Naive thymus-derived CD8-positive, alpha-beta T cell (primary cell): ENCODE measurements around the gene GH2. TPM values are rescaled to one million over a fixed set of nuclear protein-coding genes. Genes with fewer than 3 reads are reported as not detected.

Experiments used
- ATAC-seq, 2 donors: fragments of 150-1000 bp; cut with Tn5 transposase in 1 of 2; sonication (Bioruptor Pico), chemical (Tn5 transposase) in 1 of 2; 1 replicate in 1 of 2; 2 replicates in 1 of 2; pipeline ENCODE4 v1.10.0; 2021; ENCODE audit warnings: mild to moderate bottlenecking in 2 of 2, moderate library complexity in 2 of 2
- POLR2A ChIA-PET: fragments of 350-600 bp; sonication (Branson Sonifier 250); formaldehyde crosslinking; loops from one replicate; lab custom pipeline; 2021; ENCODE audit warnings: antibody characterized with exemption; lab: Charles Lee
- DNase-seq, 10 donors: peaks; one replicate each; pipeline versions ENCODE4 v3.0.0 to v3.0.0-alpha.2; 2020 to 2022
- H3K27ac Mint-ChIP-seq, 10 donors: one replicate each; pipeline ENCODE4 v1.8.0; 2020 to 2022; ENCODE audit warnings: mild to moderate bottlenecking in 10 of 10, mixed read lengths in 10 of 10, moderate library complexity in 4 of 10, inconsistent platforms in 1 of 10
- H3K27me3 Mint-ChIP-seq, 5 donors: one replicate each; pipeline ENCODE4 v1.8.0; 2021 to 2022; ENCODE audit warnings: mixed read lengths in 5 of 5
- H3K36me3 Mint-ChIP-seq, 3 donors: one replicate each; pipeline ENCODE4 v1.8.0; 2020 to 2022; ENCODE audit warnings: mixed read lengths in 3 of 3, mild to moderate bottlenecking in 2 of 3, inconsistent platforms in 1 of 3
- H3K4me1 Mint-ChIP-seq, 4 donors: one replicate each; pipeline ENCODE4 v1.8.0; 2021 to 2022; ENCODE audit warnings: mixed read lengths in 4 of 4
- H3K4me3 Mint-ChIP-seq, 10 donors: one replicate each; pipeline ENCODE4 v1.8.0; 2020 to 2022; ENCODE audit warnings: mild to moderate bottlenecking in 10 of 10, mixed read lengths in 10 of 10, moderate library complexity in 6 of 10, inconsistent platforms in 1 of 10
- H3K9me3 Mint-ChIP-seq, 9 donors: one replicate each; pipeline ENCODE4 v1.8.0; 2020 to 2022; ENCODE audit warnings: mixed read lengths in 9 of 9, mild to moderate bottlenecking in 3 of 9, inconsistent platforms in 1 of 9, moderate library complexity in 1 of 9
- polyA plus RNA-seq, 3 donors: library from polyadenylated mRNA; unstranded; fragments of 300-500 nt; fragmentation: Illumina TruSeq; gene quantifications; one replicate each; pipeline ENCODE4 v1.2.3, GENCODE V29; 2021
- total RNA-seq, 8 experiments: library from RNA in 2 of 8; stranded (reverse) in 2 of 8; gene quantifications; one replicate each; pipeline ENCODE4 v1.2.3 and lab custom pipeline; 2021 to 2026

GH2 gene
- total and polyA plus RNA-seq, 5 experiments from 2014 or later: not detected

DNA sequence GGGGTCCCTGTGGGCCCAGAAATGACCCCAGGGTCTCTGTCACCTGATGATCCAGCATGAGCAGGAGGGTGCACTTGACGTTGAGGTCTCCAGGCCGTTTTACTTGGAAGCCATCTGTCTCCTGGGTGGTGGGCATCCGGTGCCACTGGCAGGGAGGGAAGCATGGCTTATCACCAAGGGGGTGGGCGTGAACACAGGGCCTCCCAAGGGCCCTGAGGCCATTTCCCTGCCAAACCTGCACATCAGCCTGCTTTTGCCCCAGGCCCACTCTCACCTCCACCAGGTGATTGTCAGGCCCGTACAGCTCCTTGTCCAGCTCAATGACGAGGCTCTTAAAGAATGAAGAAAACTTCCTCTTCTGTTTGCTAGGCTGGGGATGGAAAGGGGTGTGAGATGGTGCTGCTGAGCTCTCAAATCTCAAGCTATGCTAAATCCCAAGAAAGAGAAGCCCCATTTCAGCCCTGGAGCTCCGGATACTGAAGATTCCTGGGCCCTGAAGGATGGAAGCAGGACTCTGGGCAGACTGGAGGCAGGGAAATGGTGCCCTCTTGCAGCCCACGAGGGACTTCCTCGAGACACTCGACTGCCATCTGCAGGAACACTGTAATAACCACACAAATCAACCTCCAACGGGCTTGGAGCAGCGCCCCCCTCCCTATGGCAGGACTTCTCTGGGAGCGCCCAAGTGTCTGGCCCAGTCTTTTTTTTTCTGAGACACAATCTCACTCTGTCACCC is 47.1 kb downstream of the GH2 start:
- H3K36me3 Mint-ChIP-seq: peaks cover 0 to 75% (median 22%) of the 10 kb centered on the region in 3 donors
- DNase-seq (peak; percentile 35 to 79 (median 62)), ATAC-seq (peak; percentile 83 to 91)
- peak overlapping the region; percentile 48 to 93 (median 84) for H3K27ac Mint-ChIP-seq
- peak overlapping the region in 2 of 10 donors; percentile 15 to 51 for H3K4me3 Mint-ChIP-seq
- POLR2A ChIA-PET: interaction anchor here (0.8 to 15.6 kb wide), 8 partner anchors 4 to 136 kb away, joined by 3 to 205 read pairs (median 8); partner anchors contain the start of genes CCDC47, DDX42, FTSJ3 and LIMD2
- H3K27me3 Mint-ChIP-seq: no peaks in the 10 kb centered on the region
- H3K9me3 Mint-ChIP-seq: no peaks in the 10 kb centered on the region
- H3K4me1 Mint-ChIP-seq: peaks cover 31 to 78% (median 73%) of the 10 kb centered on the region in 4 donors

DNA sequence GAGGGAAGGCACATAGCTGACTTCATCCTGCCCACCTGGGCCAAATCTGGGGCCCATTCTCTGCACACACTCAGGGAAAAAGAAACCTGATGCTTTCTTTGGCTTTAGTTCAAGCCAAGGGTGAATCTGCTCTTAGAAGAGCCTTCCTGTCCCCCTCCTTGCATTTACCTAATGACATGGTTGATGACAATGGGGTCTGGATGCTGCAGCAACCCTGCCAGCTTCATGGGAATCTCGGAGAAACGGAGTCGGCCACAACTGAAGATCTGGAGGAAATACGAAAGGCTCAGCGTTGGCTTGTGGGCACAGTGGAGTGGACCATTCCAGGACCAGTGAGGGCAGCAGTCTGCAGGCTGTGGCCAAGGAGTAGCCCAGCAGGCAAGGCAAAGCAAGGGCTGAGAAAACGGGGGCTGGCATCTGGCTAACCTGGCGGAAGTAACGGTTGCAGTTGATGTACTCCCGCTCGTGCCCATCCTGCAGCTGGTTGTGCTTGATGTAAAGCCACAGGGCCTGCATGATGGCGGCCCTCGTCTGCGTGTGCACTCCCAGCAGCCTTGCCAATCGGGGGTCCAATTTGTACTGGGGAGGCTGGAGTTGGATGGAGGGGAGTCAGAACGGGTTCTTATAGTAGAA is 47.9 kb downstream of the GH2 start:
- DNase-seq (no peak), ATAC-seq (no peak)
- peak overlapping the region in 1 of 10 donors; percentile 20 for H3K4me3 Mint-ChIP-seq
- H3K9me3 Mint-ChIP-seq: no peaks in the 10 kb centered on the region
- peak overlapping the region in 7 of 10 donors; percentile 19 to 89 (median 71) for H3K27ac Mint-ChIP-seq
- POLR2A ChIA-PET: interaction anchor here (0.6 to 15.6 kb wide), 11 partner anchors 4 to 136 kb away, joined by 3 to 205 read pairs (median 6); partner anchors contain the start of genes CCDC47, DDX42, FTSJ3 and LIMD2
- H3K36me3 Mint-ChIP-seq: peaks cover 0 to 82% (median 25%) of the 10 kb centered on the region in 3 donors
- no peaks in the 10 kb centered on the region for H3K27me3 Mint-ChIP-seq
- H3K4me1 Mint-ChIP-seq: peaks cover 31 to 78% (median 73%) of the 10 kb centered on the region in 4 donors

DNA sequence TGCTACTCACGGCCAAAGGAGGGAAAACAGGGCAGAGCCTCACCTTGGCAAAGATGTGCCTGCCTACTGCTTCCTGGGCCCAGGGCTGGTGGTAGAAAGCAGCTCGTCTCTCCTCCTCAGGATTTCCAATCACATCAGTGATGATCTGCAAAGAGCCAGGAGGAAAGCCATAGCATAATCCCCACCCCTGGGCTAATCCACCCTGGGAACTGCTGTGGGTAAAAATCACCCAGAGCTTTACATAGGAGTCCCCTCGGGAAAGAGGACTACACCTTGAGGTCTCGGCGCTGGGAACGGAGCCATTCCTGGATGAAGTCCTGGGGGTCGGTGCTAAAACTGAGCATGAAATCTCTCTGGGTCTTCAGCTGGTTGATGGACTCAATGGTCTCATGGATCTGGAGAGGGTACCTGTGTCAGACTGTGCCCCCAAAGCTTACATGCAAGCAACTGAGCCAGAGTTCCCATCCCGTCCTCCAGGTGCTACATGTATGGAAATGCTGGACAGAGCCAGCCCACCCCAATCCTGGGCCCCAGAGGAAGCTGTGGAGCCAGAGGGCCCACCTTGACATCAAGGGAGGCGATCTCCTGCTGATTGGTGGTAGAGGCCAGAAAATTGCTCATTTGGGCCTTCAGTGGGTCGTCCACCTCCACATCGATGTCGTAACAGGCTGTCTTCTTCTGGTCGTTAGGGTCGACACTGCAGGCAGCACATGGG is 48.6 kb downstream of the GH2 start:
- Mint-ChIP-seq H3K36me3 (peaks cover 0 to 82% (median 25%) of the 10 kb centered on the region in 3 donors), H3K27ac (peak overlapping the region in 8 of 10 donors; percentile 24 to 98 (median 62)), H3K4me1 (peaks cover 34 to 78% (median 73%) of the 10 kb centered on the region in 4 donors), H3K9me3 (no peaks in the 10 kb centered on the region), H3K27me3 (no peaks in the 10 kb centered on the region), H3K4me3 (peak overlapping the region in 1 of 10 donors; percentile 20)
- no peak for ATAC-seq
- POLR2A ChIA-PET: interaction anchor here (0.6 to 10.4 kb wide), 6 partner anchors 7 to 136 kb away, joined by 3 to 177 read pairs (median 8); partner anchors contain the start of genes CCDC47, DDX42, LIMD2 and SMARCD2
- no peak for DNase-seq

DNA sequence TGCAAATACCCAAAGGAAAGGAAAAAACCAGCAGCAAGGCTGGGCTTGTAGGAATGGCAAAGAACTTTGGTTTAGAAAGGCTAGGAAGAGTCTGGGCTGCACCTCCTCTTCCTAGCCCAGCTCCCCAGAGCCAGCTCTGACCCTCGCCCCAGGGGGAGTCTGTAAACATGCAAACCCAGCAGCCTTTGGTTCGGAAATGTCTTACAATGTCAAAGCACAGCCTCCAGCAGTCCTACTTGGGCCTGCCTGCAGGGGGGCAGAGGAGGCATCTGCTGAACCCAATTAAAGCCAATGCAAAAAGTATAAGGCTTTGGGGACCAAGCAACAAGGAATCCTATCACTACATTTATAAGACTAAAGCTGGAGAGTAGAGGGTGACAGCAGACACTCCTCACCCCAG is 49.3 kb downstream of the GH2 start:
- DNase-seq (no peak), ATAC-seq (no peak)
- Mint-ChIP-seq H3K4me1 (peaks cover 35 to 81% (median 75%) of the 10 kb centered on the region in 4 donors), H3K4me3 (peak overlapping the region in 7 of 10 donors; percentile 16 to 81 (median 68)), H3K9me3 (no peaks in the 10 kb centered on the region), H3K27me3 (no peaks in the 10 kb centered on the region), H3K27ac (peak overlapping the region; percentile 33 to 98 (median 86)), H3K36me3 (peaks cover 0 to 80% (median 25%) of the 10 kb centered on the region in 3 donors)
- POLR2A ChIA-PET: interaction anchor here (1.0 to 10.4 kb wide), 3 partner anchors 7 to 135 kb away, joined by 3 to 177 read pairs (median 146); partner anchors contain the start of genes LIMD2 and SMARCD2

DNA sequence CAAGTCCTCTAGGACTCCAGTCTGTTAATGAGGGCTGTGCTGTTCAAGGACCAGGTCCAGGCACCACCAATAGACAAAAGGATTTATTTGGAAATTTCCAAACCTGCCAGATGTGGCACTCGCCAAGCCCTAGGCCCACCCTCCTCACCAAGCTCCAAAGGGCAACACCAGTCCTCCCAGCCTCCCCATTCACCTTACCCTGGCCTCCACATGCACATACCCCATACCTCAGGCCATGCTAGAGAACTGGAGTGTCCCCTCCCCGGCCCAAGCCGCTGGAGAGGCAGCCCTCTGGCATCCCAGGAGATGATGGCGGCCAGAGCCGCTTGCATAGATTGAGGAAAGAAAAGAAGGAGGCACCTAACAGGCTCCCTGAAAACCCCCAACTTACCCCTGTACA is 49.7 kb downstream of the GH2 start:
- Mint-ChIP-seq H3K36me3 (peaks cover 0 to 81% (median 27%) of the 10 kb centered on the region in 3 donors), H3K4me3 (peak overlapping the region in 9 of 10 donors; percentile 46 to 81 (median 69)), H3K27ac (peak overlapping the region; percentile 72 to 98 (median 86)), H3K9me3 (no peaks in the 10 kb centered on the region), H3K4me1 (peaks cover 38 to 82% (median 76%) of the 10 kb centered on the region in 4 donors), H3K27me3 (no peaks in the 10 kb centered on the region)
- no peak for ATAC-seq
- DNase-seq: no peak
- POLR2A ChIA-PET: interaction anchor here (1.4 to 10.4 kb wide), 4 partner anchors 8 to 134 kb away, joined by 5 to 177 read pairs (median 89); partner anchors contain the start of genes CCDC47, DDX42, LIMD2 and SMARCD2

DNA sequence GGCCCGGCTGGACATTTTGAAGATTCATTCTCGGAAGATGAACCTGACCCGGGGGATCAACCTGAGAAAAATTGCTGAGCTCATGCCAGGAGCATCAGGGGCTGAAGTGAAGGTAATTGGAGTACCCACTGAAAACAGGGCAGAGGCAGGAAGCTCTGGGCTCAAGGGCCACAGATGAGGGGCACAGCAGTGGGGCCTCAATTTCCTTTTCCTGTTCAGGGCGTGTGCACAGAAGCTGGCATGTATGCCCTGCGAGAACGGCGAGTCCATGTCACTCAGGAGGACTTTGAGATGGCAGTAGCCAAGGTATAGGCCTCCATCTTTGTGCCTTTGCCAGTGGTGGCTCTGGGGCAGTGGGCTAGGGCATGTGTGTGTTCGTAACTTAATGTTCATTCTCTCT is 50.2 kb downstream of the GH2 start:
- peak overlapping the region in 9 of 10 donors; percentile 46 to 81 (median 69) for H3K4me3 Mint-ChIP-seq
- H3K4me1 Mint-ChIP-seq: peaks cover 37 to 82% (median 77%) of the 10 kb centered on the region in 4 donors
- DNase-seq (peak in 1 of 10 donors; percentile 28), ATAC-seq (no peak)
- no peaks in the 10 kb centered on the region for H3K9me3 Mint-ChIP-seq
- POLR2A ChIA-PET: interaction anchor here (1.4 to 10.4 kb wide), 4 partner anchors 8 to 134 kb away, joined by 5 to 177 read pairs (median 89); partner anchors contain the start of genes CCDC47, DDX42, LIMD2 and SMARCD2
- peak overlapping the region; percentile 72 to 98 (median 86) for H3K27ac Mint-ChIP-seq
- H3K36me3 Mint-ChIP-seq: peaks cover 0 to 76% (median 27%) of the 10 kb centered on the region in 3 donors
- no peaks in the 10 kb centered on the region for H3K27me3 Mint-ChIP-seq

DNA sequence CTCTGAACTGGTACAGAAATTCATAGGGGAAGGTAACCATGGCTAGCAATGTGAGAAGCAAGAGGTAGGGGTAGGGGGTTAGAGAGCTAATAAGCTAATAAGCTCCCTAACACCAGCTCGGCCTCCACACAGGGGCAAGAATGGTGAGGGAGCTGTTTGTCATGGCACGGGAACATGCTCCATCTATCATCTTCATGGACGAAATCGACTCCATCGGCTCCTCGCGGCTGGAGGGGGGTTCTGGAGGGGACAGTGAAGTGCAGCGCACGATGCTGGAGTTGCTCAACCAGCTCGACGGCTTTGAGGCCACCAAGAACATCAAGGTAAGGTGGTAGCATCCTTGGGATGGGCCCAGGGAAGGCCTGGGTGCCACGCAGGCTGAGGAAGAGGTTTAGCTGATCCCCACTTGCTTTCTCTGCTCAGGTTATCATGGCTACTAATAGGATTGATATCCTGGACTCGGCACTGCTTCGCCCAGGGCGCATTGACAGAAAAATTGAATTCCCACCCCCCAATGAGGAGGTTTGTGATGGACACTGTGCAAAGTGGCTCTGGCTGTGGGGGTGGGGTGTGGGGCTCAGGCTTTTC is 50.7 kb downstream of the GH2 start:
- H3K36me3 Mint-ChIP-seq: peaks cover 0 to 73% (median 27%) of the 10 kb centered on the region in 3 donors
- peaks cover 37 to 87% (median 82%) of the 10 kb centered on the region in 4 donors for H3K4me1 Mint-ChIP-seq
- POLR2A ChIA-PET: interaction anchor here (0.6 to 10.4 kb wide), 7 partner anchors 9 to 402 kb away, joined by 3 to 177 read pairs (median 5); partner anchors contain the start of genes CCDC47, DDX42, LIMD2 and SMARCD2
- DNase-seq: no peak
- peak overlapping the region; percentile 72 to 98 (median 86) for H3K27ac Mint-ChIP-seq
- no peaks in the 10 kb centered on the region for H3K27me3 Mint-ChIP-seq
- no peak for ATAC-seq
- peak overlapping the region; percentile 21 to 81 (median 68) for H3K4me3 Mint-ChIP-seq
- H3K9me3 Mint-ChIP-seq: no peaks in the 10 kb centered on the region

DNA sequence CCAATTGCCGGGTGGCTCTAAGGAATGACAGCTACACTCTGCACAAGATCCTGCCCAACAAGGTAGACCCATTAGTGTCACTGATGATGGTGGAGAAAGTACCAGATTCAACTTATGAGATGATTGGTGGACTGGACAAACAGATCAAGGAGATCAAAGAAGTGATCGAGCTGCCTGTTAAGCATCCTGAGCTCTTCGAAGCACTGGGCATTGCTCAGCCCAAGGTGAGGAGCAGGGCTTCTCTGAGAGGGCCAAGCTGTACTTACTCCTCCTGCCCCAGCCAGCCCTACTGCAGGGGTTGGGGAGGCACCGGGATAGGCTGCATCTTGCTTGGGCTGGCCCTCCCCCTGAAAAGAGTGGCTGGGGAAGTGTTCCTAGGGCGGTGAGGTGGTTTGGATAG is 51.5 kb downstream of the GH2 start:
- DNase-seq: no peak
- POLR2A ChIA-PET: interaction anchor here (0.6 to 10.4 kb wide), 9 partner anchors 9 to 757 kb away, joined by 3 to 177 read pairs (median 5); partner anchors contain the start of genes CCDC47, DDX42, LIMD2 and SMARCD2

More for the DNA sequence above, 51.5 kb downstream of the GH2 start:
- Mint-ChIP-seq H3K27me3 (no peaks in the 10 kb centered on the region), H3K9me3 (no peaks in the 10 kb centered on the region), H3K27ac (peak overlapping the region; percentile 5 to 98 (median 86)), H3K4me1 (peaks cover 38 to 88% (median 85%) of the 10 kb centered on the region in 4 donors), H3K36me3 (peaks cover 0 to 72% (median 27%) of the 10 kb centered on the region in 3 donors), H3K4me3 (peak overlapping the region in 9 of 10 donors; percentile 18 to 81 (median 68))
- ATAC-seq: no peak

Other genes with a start within 250 kb of the GH2 start
- 100 to 1,000 TPM; 936 to 980 TPM for gene LIMD2, start 181.8 kb downstream of the GH2 start, total RNA-seq
- 100 to 1,000 TPM; 390 to 700 (median 632) TPM for gene LIMD2, start 181.8 kb downstream of the GH2 start, polyA plus RNA-seq
- gene STRADA, start 140.1 kb downstream of the GH2 start, total RNA-seq: 10 to 100 TPM; 57.0 to 57.1 TPM
- 10 to 100 TPM; 17.8 to 24.5 (median 23.6) TPM for gene STRADA, start 140.1 kb downstream of the GH2 start, polyA plus RNA-seq
- gene CCDC47, start 108.3 kb downstream of the GH2 start, total RNA-seq: 10 to 100 TPM; 29.5 to 34.9 TPM
- 10 to 100 TPM; 21.8 to 34.8 (median 26.0) TPM for gene CCDC47, start 108.3 kb downstream of the GH2 start, polyA plus RNA-seq
- 100 to 1,000 TPM; 169 to 175 TPM for gene DDX42, start 107.8 kb downstream of the GH2 start, total RNA-seq
- gene DDX42, start 107.8 kb downstream of the GH2 start, polyA plus RNA-seq: 10 to 100 TPM in 2 of 3 donors, 1 to 10 TPM in 1; 8.9 to 18.5 (median 13.2) TPM
- 100 to 1,000 TPM; 139 to 143 TPM for gene PSMC5, start 54.5 kb downstream of the GH2 start, total RNA-seq
- gene PSMC5, start 54.5 kb downstream of the GH2 start, polyA plus RNA-seq: 100 to 1,000 TPM; 173 to 214 (median 191) TPM
- 10 to 100 TPM; 71.9 to 75.7 TPM for gene FTSJ3, start 54.3 kb downstream of the GH2 start, total RNA-seq
- 10 to 100 TPM; 16.8 to 43.1 (median 24.0) TPM for gene FTSJ3, start 54.3 kb downstream of the GH2 start, polyA plus RNA-seq
- gene SMARCD2, start 39.3 kb downstream of the GH2 start, total RNA-seq: 100 to 1,000 TPM; 105 to 110 TPM
- 100 to 1,000 TPM in 1 of 3 donors, 10 to 100 TPM in 2; 65.9 to 112 (median 91.5) TPM for gene SMARCD2, start 39.3 kb downstream of the GH2 start, polyA plus RNA-seq
- not detected for gene CSH2, start 8.3 kb downstream of the GH2 start, total RNA-seq
- not detected for gene CSH2, start 8.3 kb downstream of the GH2 start, polyA plus RNA-seq
- not detected for gene CSH1, start 14.6 kb upstream of the GH2 start, total RNA-seq
- gene CSH1, start 14.6 kb upstream of the GH2 start, polyA plus RNA-seq: not detected
- not detected for gene CSHL1, start 29.3 kb upstream of the GH2 start, total RNA-seq
- gene CSHL1, start 29.3 kb upstream of the GH2 start, polyA plus RNA-seq: not detected
- not detected for gene GH1, start 36.9 kb upstream of the GH2 start, total RNA-seq
- not detected for gene GH1, start 36.9 kb upstream of the GH2 start, polyA plus RNA-seq
- gene CD79B, start 50.4 kb upstream of the GH2 start, total RNA-seq: 10 to 100 TPM; 40.0 to 42.8 TPM
- 10 to 100 TPM; 14.5 to 21.9 (median 21.3) TPM for gene CD79B, start 50.4 kb upstream of the GH2 start, polyA plus RNA-seq
- under 1 TPM; 0.05 to 0.22 TPM for gene SCN4A, start 91.0 kb upstream of the GH2 start, total RNA-seq
- not detected for gene SCN4A, start 91.0 kb upstream of the GH2 start, polyA plus RNA-seq
- gene PRR29, start 116.4 kb upstream of the GH2 start, total RNA-seq: under 1 TPM in 1 of 2 experiments, not detected in 1; 0.30 TPM
- gene PRR29, start 116.4 kb upstream of the GH2 start, polyA plus RNA-seq: 1 to 10 TPM; 3.4 to 4.6 (median 3.7) TPM
- 10 to 100 TPM; 89.2 to 89.3 TPM for gene ICAM2, start 138.7 kb upstream of the GH2 start, total RNA-seq
- 100 to 1,000 TPM; 218 to 306 (median 289) TPM for gene ICAM2, start 138.7 kb upstream of the GH2 start, polyA plus RNA-seq
- gene ERN1, start 248.2 kb upstream of the GH2 start, total RNA-seq: 10 to 100 TPM; 23.6 to 24.0 TPM
- 10 to 100 TPM in 2 of 3 donors, 1 to 10 TPM in 1; 9.3 to 21.2 (median 11.5) TPM for gene ERN1, start 248.2 kb upstream of the GH2 start, polyA plus RNA-seq